ENCODE measurements around the gene A1BG. TPM values are rescaled to one million over a fixed set of nuclear protein-coding genes. Genes with fewer than 3 reads are reported as not detected.
"Not testable (repeated sequence)": the region's sequence is repeated elsewhere in the genome, so short reads cannot be mapped to it uniquely, and the experiment has no call there.

A1BG gene
- total RNA-seq, 1 donor: 17.7 TPM

DNA sequence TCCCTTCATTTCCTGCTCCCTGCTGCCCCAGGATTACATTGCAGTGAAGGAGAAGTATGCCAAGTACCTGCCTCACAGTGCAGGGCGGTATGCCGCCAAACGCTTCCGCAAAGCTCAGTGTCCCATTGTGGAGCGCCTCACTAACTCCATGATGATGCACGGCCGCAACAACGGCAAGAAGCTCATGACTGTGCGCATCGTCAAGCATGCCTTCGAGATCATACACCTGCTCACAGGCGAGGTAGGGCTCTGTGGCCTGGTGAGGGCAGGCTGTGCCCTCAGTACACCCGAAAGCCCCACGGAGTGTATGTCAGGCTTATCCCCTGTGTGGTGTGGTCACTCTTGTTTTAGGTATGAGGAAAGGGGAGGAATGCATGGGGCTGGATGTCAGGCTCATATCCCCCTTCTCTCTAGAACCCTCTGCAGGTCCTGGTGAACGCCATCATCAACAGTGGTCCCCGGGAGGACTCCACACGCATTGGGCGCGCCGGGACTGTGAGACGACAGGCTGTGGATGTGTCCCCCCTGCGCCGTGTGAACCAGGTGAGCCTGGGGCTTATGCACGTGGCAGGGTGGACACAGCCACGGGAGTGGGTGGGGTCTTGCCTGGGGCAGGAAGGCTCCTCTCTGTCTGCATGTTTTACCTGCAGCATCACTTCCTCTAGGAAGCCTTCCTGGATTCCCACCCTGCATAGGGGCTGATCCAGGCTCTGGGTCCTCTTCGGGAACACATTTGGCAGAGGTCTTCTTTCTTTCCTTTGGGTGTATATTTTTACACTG, 39.8 kb upstream of the A1BG start:
- H3K4me3 ChIP-seq (ENCODE audit: low read length): no peak overlapping the region
- H3K9me3 ChIP-seq (ENCODE audit: low read depth, low read length): no peaks in the 10 kb centered on the region
- H3K4me1 ChIP-seq (ENCODE audit: insufficient read depth, low read length): peaks cover 7% of the 10 kb centered on the region
- peaks cover 8% of the 10 kb centered on the region for H3K27me3 ChIP-seq (ENCODE audit: insufficient read depth, low read length)

DNA sequence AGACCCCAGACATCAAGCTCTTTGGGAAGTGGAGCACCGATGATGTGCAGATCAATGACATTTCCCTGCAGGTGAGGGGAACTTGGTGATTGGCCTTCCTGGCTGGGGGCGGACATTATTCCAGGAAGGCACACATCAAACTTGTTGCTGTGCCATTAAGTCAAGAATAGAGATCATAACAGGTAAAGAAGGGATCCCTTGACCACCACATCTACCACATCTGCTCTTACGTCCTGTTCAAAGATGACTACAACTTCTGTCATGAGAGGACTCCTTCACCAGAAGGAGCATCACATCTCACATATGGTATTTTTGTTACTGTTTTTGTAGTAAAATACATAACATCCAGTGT, 34.9 kb upstream of the A1BG start:
- no peaks in the 10 kb centered on the region for H3K9me3 ChIP-seq (ENCODE audit: low read depth, low read length)
- H3K4me1 ChIP-seq (ENCODE audit: insufficient read depth, low read length): peaks cover 29% of the 10 kb centered on the region
- H3K27me3 ChIP-seq (ENCODE audit: insufficient read depth, low read length): no peaks in the 10 kb centered on the region
- no peak overlapping the region for H3K4me3 ChIP-seq (ENCODE audit: low read length)

DNA sequence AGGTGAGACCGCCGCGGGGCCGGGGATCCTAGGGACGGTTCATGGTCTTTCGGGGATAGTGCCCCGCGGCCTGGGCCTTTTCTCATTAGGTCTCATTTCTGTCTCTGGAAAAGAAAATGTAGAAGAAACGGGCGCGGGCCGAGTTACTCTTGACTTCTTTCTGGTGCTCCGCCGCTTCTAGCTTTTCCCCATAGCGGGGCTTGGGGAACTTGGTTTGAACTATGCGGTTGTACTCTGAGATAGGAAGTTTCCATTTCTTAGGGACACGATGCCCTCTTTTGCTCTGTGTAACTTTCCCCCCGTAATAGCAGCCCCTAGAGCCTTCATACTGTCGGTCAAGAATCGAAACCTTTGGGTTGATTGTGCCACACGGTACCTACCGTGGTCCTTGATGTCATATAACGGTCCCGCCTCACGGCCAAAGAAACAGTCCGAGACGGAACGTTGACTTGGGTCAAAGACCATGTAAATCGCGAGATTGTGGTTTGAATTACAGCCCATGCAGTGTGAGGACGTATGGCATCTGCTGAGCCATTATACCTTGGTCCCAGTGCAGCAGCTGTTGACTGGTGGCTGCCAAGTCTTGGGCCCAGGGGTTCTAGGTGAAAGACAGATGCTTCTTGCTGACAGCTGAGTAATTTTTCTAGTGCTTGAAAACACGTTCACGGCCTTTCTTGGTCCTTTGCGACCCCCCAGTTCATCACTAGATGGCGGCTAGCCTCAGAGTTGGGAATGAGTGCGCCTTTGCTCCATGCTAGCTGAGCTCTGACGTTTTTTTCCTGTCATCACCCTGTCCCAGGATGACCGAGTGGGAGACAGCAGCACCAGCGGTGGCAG, 34.3 kb upstream of the A1BG start:
- Histone ChIP-seq H3K27me3 (ENCODE audit: insufficient read depth, low read length) (no peaks in the 10 kb centered on the region), H3K4me3 (ENCODE audit: low read length) (peak overlapping the region; percentile 82), H3K4me1 (ENCODE audit: insufficient read depth, low read length) (peaks cover 29% of the 10 kb centered on the region), H3K9me3 (ENCODE audit: low read depth, low read length) (no peaks in the 10 kb centered on the region)

DNA sequence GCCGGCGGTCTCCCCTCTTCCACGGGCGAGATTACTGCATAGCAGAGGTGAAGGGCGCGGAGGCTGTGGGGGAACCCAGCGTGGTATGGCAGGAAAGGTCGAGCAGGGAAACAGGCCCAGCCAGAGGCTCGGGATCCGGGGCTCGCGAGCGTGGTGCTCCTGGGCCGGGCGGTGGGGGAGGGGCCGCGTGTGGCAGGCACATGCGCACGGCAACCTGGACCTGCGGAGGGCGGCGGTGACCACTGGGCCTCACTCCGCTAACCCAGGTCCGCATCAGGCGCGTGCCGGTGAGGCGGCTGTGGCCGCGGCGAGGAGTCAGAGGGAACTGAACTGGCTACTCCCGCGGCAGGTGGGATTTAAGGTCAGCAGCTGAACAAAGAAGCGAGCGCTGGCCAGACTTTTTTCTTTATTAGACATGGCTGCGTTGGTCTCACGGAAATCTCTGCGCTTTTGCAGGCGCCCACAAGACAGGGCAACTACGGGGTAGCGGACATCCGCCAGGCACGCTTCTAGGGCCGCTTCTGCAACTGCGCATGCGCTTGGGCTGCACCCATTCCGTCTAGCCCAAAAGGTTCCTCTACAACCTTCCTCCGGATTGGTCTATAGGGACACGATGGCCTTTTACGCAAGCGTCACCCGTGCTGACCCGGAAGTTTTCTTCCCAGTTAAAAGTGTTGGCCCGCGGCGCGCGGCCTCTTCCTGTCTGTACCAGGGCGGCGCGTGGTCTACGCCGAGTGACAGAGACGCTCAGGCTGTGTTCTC, 33.5 kb upstream of the A1BG start, which contains the start of gene RPS5:
RPS5 (plus strand) TSS at position 694 of the 762 bp plus-strand sequence. CDS start 869 bp downstream, outside the sequence.
- peak within 1 kb of the TSS; percentile 82 for H3K4me3 ChIP-seq (ENCODE audit: low read length)
- no peaks in the 10 kb centered on the region for H3K27me3 ChIP-seq (ENCODE audit: insufficient read depth, low read length)
- no peaks in the 10 kb centered on the region for H3K9me3 ChIP-seq (ENCODE audit: low read depth, low read length)
- H3K4me1 ChIP-seq (ENCODE audit: insufficient read depth, low read length): peaks cover 35% of the 10 kb centered on the region

DNA sequence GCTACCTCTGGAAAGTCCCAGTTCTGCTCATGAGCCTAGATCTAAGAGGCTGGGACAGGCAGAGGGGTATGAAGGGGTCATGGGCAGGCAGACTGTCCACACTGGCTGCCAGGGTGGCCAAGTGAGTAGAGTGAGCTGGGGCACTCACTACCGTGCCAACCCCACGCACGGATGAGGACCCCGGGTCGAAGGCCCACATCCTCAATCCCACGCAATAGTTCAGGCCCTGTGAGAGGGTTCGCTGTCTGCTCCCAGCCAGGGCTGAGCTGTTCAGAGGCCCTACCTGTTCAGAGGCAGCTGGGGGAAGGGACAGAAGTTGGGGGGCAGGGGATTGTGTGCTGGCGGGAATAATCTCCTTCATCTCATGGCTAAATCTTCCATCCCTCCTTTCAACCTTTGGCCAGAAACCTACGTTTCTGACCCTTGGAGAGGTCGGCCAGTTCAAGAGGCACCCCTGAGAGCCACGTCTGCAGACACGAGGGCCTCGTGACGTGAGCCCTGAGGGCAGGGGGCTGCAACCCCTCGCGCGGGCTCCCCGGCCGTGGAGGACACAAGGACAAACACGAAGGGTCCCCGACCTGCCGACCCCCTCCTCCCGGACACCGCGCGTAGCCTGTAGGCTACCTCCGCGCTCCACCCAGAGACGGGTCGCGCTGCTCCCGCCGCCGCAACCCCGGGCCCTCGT, 32.7 kb upstream of the A1BG start:
- no peaks in the 10 kb centered on the region for H3K27me3 ChIP-seq (ENCODE audit: insufficient read depth, low read length)
- H3K4me1 ChIP-seq (ENCODE audit: insufficient read depth, low read length): peaks cover 40% of the 10 kb centered on the region
- peak overlapping the region; percentile 82 for H3K4me3 ChIP-seq (ENCODE audit: low read length)
- no peaks in the 10 kb centered on the region for H3K9me3 ChIP-seq (ENCODE audit: low read depth, low read length)

DNA sequence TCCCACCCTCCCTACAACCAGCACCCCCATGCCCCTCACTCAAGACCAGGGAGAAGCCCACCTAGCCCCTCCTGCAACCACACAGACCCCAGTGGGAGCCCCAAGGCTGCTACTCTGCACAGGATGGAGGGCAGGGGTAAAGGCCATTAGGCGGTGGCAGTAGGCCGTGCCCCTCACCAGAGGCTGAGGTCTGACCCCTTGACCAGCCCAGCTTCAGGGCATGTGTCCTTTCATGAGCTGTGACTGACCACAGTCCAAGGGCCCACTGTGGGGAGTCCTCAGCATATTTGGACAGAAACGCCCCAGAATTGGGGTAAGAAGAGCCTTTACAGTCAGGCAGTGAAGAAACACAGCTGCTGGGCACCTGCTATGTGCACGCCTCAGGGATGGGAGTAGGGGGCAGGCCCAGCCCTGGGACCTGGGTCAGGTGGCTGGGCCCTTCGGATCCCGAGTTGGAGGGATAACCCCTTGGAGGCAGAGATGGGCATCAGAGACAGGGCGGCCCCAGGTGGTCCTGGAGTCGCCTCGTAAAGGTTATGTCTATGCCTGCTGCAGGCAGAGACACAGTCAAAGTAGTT, 32.1 kb upstream of the A1BG start:
- Histone ChIP-seq H3K4me1 (ENCODE audit: insufficient read depth, low read length) (peaks cover 41% of the 10 kb centered on the region), H3K9me3 (ENCODE audit: low read depth, low read length) (no peaks in the 10 kb centered on the region), H3K4me3 (ENCODE audit: low read length) (no peak overlapping the region), H3K27me3 (ENCODE audit: insufficient read depth, low read length) (no peaks in the 10 kb centered on the region)

DNA sequence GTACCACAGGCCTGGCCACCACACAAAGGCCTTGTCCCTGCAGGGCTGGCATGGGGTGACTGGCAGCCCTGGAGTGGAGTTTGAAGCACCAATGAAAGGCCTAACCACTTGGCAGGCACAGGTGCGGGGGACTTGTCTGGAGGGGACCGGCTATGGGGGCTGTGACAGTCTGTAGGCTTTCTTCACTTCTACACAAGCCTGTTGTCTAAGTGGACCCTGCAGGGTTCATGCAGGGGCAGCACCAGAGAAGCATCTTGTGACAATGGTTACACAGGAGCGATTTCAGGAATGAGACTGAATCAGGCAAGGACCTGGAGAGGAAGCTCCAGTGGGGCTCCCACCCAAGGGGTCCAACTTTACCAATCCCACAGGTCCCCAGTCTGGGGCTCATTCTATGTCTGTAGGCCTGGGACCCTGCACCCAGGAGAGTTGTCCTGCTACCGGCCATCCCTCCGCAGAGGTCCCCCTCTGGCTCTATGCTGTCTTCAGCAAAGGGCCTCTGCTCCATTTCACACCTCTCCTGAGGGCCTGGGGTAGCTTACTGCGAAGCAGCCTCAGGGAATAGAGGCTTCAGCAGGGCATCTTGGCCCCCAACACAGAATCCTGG, 29.8 kb upstream of the A1BG start:
- peaks cover 46% of the 10 kb centered on the region for H3K4me1 ChIP-seq (ENCODE audit: insufficient read depth, low read length)

DNA sequence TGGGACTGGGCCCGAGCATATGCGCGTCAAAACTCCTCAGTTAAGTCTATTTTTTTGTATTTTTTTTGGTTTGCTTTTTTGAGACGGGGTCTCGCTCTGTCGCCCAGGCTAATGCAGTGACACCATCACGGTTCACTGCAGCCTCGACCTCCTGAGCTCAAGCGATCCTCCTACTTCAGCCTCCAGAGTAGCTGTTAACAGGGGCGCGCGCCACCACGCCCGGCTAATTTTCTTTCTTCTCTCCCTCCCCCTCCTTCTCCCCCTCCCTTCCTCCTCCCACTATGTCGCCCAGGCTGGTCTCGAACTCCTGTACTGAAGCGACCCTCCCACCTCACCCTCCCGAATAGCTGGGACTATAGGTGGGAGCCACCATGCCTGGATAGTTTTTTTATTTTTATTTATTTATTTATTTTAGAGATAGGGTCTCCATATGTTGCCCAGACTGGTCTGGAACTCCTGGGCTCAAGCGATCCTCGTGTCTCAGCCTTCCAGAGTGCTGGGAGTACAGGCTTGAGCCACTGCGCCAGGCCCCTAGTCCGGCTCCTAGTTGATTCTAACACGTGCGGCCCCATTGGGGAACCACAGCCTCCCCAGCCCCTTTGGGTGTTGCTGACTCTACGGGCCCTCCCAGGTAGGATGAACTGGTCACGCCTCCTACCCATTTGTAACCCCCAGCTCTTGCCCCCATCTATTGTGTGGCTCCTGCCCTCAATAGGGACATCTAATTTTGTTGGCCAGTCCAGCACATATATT, 28.3 kb upstream of the A1BG start:
- H3K27me3 ChIP-seq (ENCODE audit: insufficient read depth, low read length): no peaks in the 10 kb centered on the region
- H3K4me3 ChIP-seq (ENCODE audit: low read length): peak overlapping the region; percentile 69
- no peaks in the 10 kb centered on the region for H3K9me3 ChIP-seq (ENCODE audit: low read depth, low read length)
- H3K4me1 ChIP-seq (ENCODE audit: insufficient read depth, low read length): peaks cover 37% of the 10 kb centered on the region

More for the DNA sequence above, 29.8 kb upstream of the A1BG start:
- no peaks in the 10 kb centered on the region for H3K9me3 ChIP-seq (ENCODE audit: low read depth, low read length)
- no peaks in the 10 kb centered on the region for H3K27me3 ChIP-seq (ENCODE audit: insufficient read depth, low read length)
- no peak overlapping the region for H3K4me3 ChIP-seq (ENCODE audit: low read length)

DNA sequence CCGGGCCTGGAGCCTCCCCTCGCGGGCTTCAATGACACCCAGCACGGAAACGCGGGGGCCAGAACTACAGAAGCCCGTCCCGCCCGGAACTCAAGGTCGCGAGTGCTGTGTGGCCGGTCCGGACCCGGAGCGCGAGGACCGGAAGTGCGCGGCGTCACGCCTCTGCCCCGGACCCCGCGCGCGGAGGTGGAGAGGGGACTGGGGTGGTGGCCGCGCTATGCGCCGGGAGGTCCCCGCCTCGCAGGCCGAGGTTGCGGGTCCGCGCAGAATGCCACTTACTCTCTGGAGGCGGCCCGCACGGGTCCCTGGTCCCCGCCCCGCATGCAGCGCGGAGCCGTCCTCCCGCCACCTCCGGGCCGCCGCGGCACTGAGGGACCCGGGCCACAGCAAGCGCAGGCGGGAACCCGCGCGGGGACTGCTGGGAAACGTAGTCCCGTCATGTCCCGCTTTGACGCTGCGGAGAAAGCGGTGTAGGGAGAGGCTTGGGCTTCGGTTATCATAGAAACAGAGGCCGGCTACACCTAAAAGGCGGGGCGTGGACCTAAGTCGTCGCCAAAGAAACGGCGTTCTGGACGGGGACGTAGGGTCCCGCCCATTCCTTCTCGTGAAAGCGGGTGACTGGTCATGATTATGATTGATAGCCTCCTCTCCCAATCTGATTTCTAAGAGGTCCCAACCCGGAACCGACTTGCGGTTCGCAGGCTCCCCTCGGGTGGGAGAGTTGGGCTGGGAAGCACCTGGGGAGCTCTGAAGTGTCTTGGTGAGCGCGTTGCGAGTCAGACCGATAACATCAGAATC, 27.6 kb upstream of the A1BG start, which contains the start of gene ZNF837:
ZNF837 (minus strand) TSS at position 369 of the 798 bp plus-strand sequence. CDS start 11,698 bp downstream, outside the sequence.
- Histone ChIP-seq H3K4me3 (ENCODE audit: low read length) (peak within 1 kb of the TSS; percentile 69), H3K9me3 (ENCODE audit: low read depth, low read length) (no peaks in the 10 kb centered on the region), H3K27me3 (ENCODE audit: insufficient read depth, low read length) (no peaks in the 10 kb centered on the region), H3K4me1 (ENCODE audit: insufficient read depth, low read length) (peaks cover 30% of the 10 kb centered on the region)

DNA sequence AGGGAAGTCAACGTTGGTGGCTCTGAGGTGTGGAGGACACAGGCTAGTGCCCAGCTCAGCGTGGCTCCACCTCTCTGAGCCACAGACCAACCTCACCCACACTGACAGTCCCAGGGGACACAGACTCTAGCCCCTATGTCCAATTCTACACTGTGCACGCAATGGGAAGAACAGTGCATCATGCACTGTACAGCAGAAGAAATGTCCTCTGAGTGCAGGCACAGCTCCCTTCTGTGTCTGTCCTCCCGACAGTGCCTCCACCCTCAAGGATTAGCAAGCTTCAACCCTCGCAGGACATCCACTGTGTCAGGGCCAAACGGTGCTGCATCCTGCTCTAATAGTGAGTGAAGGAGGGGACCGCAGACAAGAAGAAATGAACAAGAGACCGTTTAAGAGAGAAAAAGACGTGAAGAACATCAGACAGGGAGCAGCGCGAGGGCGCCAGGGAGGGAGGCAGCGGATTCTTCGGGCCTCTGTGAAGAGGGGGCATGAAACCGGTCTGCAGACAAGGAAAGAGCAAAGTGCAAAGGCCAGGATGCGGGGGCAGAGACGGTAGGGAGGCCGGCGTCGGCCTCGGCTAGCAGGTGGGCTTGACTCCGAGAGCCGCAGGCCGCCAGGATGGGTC, 26.9 kb upstream of the A1BG start:
- no peaks in the 10 kb centered on the region for H3K9me3 ChIP-seq (ENCODE audit: low read depth, low read length)
- H3K4me3 ChIP-seq (ENCODE audit: low read length): peak overlapping the region; percentile 69
- H3K27me3 ChIP-seq (ENCODE audit: insufficient read depth, low read length): no peaks in the 10 kb centered on the region
- peaks cover 25% of the 10 kb centered on the region for H3K4me1 ChIP-seq (ENCODE audit: insufficient read depth, low read length)

DNA sequence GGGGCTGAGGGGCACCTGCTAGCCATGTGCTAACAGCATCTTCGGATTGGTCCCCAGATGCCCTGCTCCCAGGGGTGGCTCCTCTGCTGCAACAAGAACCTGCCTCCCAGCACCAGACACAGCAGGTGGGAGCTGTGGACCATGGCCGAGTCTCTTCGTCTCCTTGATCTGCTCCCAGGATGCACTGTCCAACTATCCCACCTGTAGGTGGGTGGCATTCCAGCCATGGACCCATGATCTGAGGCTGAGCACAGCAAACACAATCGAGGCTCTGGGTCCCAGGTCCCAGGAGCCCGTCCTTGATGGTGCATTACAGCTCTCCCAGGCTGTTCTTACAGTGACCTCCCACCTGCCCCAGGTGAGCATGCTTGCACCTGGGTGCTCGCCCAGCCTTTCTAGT, 26.0 kb upstream of the A1BG start:
- Histone ChIP-seq H3K4me3 (ENCODE audit: low read length) (no peak overlapping the region), H3K27me3 (ENCODE audit: insufficient read depth, low read length) (no peaks in the 10 kb centered on the region), H3K4me1 (ENCODE audit: insufficient read depth, low read length) (peaks cover 25% of the 10 kb centered on the region), H3K9me3 (ENCODE audit: low read depth, low read length) (no peaks in the 10 kb centered on the region)

DNA sequence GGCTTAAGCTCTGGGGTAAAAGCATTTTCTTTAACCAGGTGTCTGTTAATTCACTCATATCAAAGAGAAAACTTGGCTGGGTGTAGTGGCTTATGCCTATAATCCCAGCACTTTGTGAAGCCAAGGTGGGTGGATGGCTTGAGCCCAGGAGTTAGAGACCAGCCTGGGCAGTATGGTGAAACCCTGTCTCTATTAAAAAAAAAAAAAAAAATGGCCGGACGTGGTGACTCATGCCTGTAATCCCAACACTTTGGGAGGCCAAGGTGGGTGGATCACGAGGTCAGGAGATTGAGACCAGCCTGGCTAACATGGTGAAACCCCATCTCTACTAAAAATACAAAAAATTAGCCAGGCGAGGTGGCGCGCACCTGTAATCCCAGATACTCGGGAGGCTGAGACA, 23.4 kb upstream of the A1BG start:
- not testable (repeated sequence) for H3K4me3 ChIP-seq (ENCODE audit: low read length); H3K27me3 ChIP-seq (ENCODE audit: insufficient read depth, low read length); H3K9me3 ChIP-seq (ENCODE audit: low read depth, low read length)
- peaks cover 19% of the 10 kb centered on the region for H3K4me1 ChIP-seq (ENCODE audit: insufficient read depth, low read length)

Data from mononuclear cell (primary cell).